ENCODE measurements around the gene GALNT9. TPM values are rescaled to one million over a fixed set of nuclear protein-coding genes. Genes with fewer than 3 reads are reported as not detected.

GALNT9 gene
- total RNA-seq, 2 donors from 2014 or later, result 4.0 to 10.8 TPM

- no peak for DNase-seq (ENCODE audit: low spot score)
- no peaks in the 10 kb centered on the region for H3K36me3 ChIP-seq
- peaks cover 0 to 12% of the 10 kb centered on the region in 2 donors for H3K4me1 ChIP-seq
- no peak overlapping the region for H3K27ac ChIP-seq
- TF ChIP-seq CTCF (IDR thresholded peaks at IDR 0.05), result no peak
- no peaks in the 10 kb centered on the region for H3K27me3 ChIP-seq
- H3K9me3 ChIP-seq, result peaks cover 0 to 12% of the 10 kb centered on the region in 2 donors
- no peak overlapping the region for H3K4me3 ChIP-seq
Observed at GRCh38 chr12:132206046-132206434, 123.3 kb downstream of the GALNT9 start.

GRCh38 chr12:132205271-132206045 is 123.9 kb downstream of the GALNT9 start:
- DNase-seq (ENCODE audit: low spot score), result no peak
- Histone ChIP-seq H3K4me3 (peak overlapping the region in 1 of 2 donors; percentile 34), H3K9me3 (peaks cover 0 to 12% of the 10 kb centered on the region in 2 donors), H3K27ac (no peak overlapping the region), H3K36me3 (no peaks in the 10 kb centered on the region), H3K27me3 (no peaks in the 10 kb centered on the region), H3K4me1 (peaks cover 0 to 12% of the 10 kb centered on the region in 2 donors)
- TF ChIP-seq CTCF (IDR thresholded peaks at IDR 0.05), result no peak

- Histone ChIP-seq H3K4me1 (peaks cover 0 to 12% of the 10 kb centered on the region in 2 donors), H3K27me3 (no peaks in the 10 kb centered on the region), H3K27ac (no peak overlapping the region), H3K36me3 (no peaks in the 10 kb centered on the region), H3K9me3 (peaks cover 0 to 12% of the 10 kb centered on the region in 2 donors), H3K4me3 (peak overlapping the region in 1 of 2 donors; percentile 34)
- no peak for DNase-seq (ENCODE audit: low spot score)
- no peak for TF ChIP-seq CTCF (IDR thresholded peaks at IDR 0.05)
Observed at GRCh38 chr12:132204793-132205270, 124.6 kb downstream of the GALNT9 start.

GRCh38 chr12:132204063-132204792 is 125.2 kb downstream of the GALNT9 start:
- peaks cover 0 to 12% of the 10 kb centered on the region in 2 donors for H3K9me3 ChIP-seq
- TF ChIP-seq CTCF (IDR thresholded peaks at IDR 0.05), result no peak
- H3K27me3 ChIP-seq, result no peaks in the 10 kb centered on the region
- no peaks in the 10 kb centered on the region for H3K36me3 ChIP-seq
- no peak for DNase-seq (ENCODE audit: low spot score)
- peaks cover 0 to 12% of the 10 kb centered on the region in 2 donors for H3K4me1 ChIP-seq
- no peak overlapping the region for H3K27ac ChIP-seq
- no peak overlapping the region for H3K4me3 ChIP-seq

- no peak for DNase-seq (ENCODE audit: low spot score)
- no peaks in the 10 kb centered on the region for H3K27me3 ChIP-seq
Observed at GRCh38 chr12:132202929-132203721, 126.3 kb downstream of the GALNT9 start.

More at GRCh38 chr12:132202929-132203721, 126.3 kb downstream of the GALNT9 start:
- Histone ChIP-seq H3K4me3 (no peak overlapping the region), H3K4me1 (peaks cover 0 to 12% of the 10 kb centered on the region in 2 donors), H3K27ac (no peak overlapping the region), H3K9me3 (peaks cover 0 to 1% of the 10 kb centered on the region in 2 donors), H3K36me3 (no peaks in the 10 kb centered on the region)
- no peak for TF ChIP-seq CTCF (IDR thresholded peaks at IDR 0.05)
